ENCODE measurements around the gene ENOX1. TPM values are rescaled to one million over a fixed set of nuclear protein-coding genes. Genes with fewer than 3 reads are reported as not detected.

ENOX1 gene
- total and polyA plus RNA-seq, 2 of the 8 experiments (the other 6 are each of a cell fraction or from before 2014, with no cell fraction given), result 0.23 to 0.37 TPM

- TF ChIP-seq BCL11A (IDR thresholded peaks at IDR 0.05; ENCODE audit: low read depth in 2 of 2, low read length in 2 of 2) (no peak), KDM1A (IDR thresholded peaks at IDR 0.05; ENCODE audit: borderline replicate concordance, low read length) (no peak), PHF8 (conservative IDR thresholded peaks at IDR 0.05; ENCODE audit: low read depth, low read length) (no peak)
These were observed 555.8 kb downstream of the ENOX1 start (continued) for GRCh38 chr13:43230989-43231388.

Data from H1 (cell line).